ENCODE data around the gene STAT3.

DNA sequence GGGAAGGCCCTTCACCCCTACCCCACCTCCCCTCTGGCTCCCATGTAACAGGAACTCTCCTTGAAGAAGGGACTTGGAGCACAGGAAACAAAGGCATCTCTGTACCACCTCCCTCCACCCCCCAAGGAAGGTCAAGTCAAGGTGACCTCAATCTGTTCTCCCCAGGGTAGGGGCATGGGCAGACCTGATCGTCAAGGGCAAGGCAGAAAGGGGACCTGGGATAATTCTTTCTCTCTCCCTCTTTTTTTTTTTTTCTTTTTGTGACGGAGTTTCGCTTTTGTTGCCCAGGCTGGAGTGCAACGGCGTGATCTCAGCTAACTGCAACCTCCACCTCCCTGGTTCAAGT is 104.2 kb downstream of the STAT3 start:
- TF ChIP-seq POLR2AphosphoS5 (IDR thresholded peaks at IDR 0.05; ENCODE audit: low read depth, low read length), result no peak
- TF ChIP-seq, protein P1, sequence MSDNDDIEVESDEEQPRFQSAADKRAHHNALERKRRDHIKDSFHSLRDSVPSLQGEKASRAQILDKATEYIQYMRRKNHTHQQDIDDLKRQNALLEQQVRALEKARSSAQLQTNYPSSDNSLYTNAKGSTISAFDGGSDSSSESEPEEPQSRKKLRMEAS (IDR thresholded peaks at IDR 0.05; ENCODE audit: low read depth), result no peak
- TF ChIP-seq, protein P2, sequence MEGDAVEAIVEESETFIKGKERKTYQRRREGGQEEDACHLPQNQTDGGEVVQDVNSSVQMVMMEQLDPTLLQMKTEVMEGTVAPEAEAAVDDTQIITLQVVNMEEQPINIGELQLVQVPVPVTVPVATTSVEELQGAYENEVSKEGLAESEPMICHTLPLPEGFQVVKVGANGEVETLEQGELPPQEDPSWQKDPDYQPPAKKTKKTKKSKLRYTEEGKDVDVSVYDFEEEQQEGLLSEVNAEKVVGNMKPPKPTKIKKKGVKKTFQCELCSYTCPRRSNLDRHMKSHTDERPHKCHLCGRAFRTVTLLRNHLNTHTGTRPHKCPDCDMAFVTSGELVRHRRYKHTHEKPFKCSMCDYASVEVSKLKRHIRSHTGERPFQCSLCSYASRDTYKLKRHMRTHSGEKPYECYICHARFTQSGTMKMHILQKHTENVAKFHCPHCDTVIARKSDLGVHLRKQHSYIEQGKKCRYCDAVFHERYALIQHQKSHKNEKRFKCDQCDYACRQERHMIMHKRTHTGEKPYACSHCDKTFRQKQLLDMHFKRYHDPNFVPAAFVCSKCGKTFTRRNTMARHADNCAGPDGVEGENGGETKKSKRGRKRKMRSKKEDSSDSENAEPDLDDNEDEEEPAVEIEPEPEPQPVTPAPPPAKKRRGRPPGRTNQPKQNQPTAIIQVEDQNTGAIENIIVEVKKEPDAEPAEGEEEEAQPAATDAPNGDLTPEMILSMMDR (IDR thresholded peaks at IDR 0.05), result no peak
- no peak for TF ChIP-seq EP300 (IDR thresholded peaks at IDR 0.05; ENCODE audit: borderline replicate concordance in 1 of 2, low read depth in 1 of 2, low read length in 1 of 2)
- TF ChIP-seq GATA2 (CRISPR knock-in tag; IDR thresholded peaks at IDR 0.05), result no peak
